HG02623 (cell line): ENCODE data around the gene ZCCHC9.
"Not testable (repeated sequence)": the region's sequence is repeated elsewhere in the genome, so short reads cannot be mapped to it uniquely, and the experiment has no call there.

Experiments
- ATAC-seq: cut with Tn5 transposase; IDR thresholded peaks from one replicate; pipeline ENCODE4 v1.9.1; 2021; ENCODE audit warnings: moderate library complexity; ENCODE audit not compliant: unreplicated experiment

The ZCCHC9 gene

GRCh38 chr5:81305785-81306184 lies 4.4 kb downstream of the ZCCHC9 start:
- ATAC-seq = no peak

- no peak for ATAC-seq
Observed at GRCh38 chr5:81308836-81309235, 7.4 kb downstream of the ZCCHC9 start.

GRCh38 chr5:81310402-81311063 lies 9.1 kb downstream of the ZCCHC9 start:
- no peak for ATAC-seq

DNA sequence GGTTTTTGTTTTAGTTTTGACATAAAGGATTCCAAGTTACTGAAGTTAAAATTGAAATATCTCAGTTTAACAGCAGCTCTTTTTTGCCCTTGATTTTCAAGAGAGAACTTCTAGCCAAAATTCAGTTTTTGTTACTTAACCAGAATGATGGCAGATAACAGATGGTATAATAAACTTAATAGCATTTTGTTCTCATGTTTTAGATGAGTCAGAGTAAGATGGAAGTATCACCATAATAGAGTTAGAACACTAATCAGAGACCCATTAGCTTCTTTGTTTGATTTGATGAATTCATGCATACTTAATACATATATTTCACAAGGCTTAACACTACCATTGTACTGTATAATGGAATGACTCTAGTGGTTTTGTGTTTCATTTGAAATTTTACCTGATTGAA lies 11.9 kb downstream of the ZCCHC9 start:
- ATAC-seq = no peak

DNA sequence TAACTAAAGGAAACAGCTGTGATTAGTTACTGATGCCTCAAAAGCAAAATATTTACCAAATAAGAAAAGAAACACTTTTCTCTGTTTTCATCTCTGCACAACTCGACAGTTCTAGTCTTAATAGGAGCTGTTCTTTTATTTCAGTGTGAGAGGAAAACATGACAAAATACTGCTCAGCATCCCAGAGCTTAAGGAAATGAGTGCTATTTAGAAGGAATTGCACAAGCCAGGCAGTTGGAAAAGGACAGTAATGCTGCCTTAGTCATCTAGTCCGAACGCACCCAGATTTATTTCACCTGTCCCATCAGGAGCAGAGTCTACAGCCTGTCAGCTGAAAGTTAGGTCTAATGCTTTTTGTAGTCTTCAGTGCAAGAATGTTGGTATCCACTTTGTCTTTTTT lies 12.3 kb downstream of the ZCCHC9 start:
- ATAC-seq = no peak

GRCh38 chr5:81314581-81314980 lies 13.2 kb downstream of the ZCCHC9 start:
- no peak for ATAC-seq

GRCh38 chr5:81315336-81315735 lies 13.9 kb downstream of the ZCCHC9 start:
- ATAC-seq = no peak

DNA sequence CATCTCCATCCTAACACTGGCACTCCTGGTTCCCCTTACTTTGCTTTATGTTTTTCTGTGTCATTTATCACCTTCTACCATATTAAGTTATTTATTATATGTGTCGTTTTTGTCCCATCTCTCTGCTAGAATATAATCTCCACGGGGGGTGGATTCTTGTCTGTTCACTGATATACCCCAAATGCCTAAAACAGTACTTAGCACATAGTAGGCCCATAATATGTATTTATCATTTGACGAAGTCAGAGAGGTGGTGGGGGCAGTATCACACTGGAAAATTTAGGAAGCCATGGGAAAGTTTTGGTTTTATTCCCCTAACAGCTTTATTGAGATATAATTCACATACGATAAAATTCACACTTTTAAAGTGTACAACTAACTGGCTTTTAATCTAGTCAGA lies 14.4 kb downstream of the ZCCHC9 start:
- ATAC-seq = no peak

DNA sequence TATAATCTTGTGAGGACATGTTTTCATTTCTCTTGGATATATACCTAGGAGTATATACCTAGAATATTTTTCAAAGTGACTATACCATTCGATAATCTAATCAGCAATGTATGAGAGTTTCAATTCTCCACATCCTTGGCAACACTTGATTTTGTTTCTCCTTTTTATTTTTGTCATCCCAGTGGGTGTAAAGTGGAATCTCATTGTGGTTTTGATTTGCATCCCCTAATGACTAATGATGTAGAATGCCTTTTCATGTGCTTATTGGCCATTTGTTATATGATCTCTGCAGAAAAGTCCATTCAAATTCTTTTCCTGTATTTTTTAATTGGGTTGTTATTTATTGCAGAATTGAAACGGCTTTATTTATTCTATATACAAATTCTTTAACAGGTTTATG lies 15.2 kb downstream of the ZCCHC9 start:
- ATAC-seq = no peak

DNA sequence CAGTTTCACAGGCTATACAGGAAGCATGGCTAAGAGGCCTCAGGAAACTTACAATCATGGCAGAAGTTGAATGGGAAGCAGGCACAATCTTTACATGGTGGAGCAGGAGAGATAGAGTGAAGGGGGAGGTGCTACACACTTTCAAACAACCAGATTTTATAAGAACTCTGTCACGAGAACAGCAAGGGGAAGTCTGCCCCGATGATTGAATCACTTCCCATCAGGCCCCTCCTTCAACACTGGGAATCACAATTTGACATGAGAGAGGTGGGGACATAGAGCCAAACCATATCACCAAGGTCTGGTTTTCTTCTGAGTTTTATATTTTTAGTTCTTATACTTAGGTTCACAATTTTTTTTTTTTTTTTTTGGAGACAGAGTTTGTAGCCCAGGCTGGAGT lies 16.1 kb downstream of the ZCCHC9 start:
- no peak for ATAC-seq

GRCh38 chr5:81326554-81326953 lies 25.2 kb downstream of the ZCCHC9 start:
- ATAC-seq = no peak

- no peak for ATAC-seq
Observed at GRCh38 chr5:81334304-81335061, 33.1 kb downstream of the ZCCHC9 start.

DNA sequence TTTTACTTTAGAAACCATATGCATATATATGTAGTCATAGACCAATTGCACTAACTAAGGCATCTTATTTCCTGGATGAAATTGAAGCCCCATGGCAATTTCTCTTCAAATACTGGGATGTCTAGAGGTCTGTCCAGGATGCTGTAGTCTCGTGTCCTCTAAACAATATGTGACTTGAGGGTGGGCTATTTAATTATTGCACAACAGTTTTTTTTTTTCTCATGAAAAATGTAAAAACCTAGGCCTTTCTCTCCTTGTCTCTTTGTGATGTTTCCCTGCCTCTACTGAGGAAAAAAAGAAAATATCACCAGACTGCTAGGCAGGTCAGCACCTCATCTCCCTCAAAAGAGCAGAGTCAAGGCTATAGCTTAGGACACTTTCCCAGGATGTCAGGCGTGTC lies 34.6 kb downstream of the ZCCHC9 start:
- ATAC-seq = no peak

- no peak for ATAC-seq
Observed at GRCh38 chr5:81336556-81336955, 35.2 kb downstream of the ZCCHC9 start.

GRCh38 chr5:81337803-81338202 lies 36.4 kb downstream of the ZCCHC9 start:
- ATAC-seq = no peak

DNA sequence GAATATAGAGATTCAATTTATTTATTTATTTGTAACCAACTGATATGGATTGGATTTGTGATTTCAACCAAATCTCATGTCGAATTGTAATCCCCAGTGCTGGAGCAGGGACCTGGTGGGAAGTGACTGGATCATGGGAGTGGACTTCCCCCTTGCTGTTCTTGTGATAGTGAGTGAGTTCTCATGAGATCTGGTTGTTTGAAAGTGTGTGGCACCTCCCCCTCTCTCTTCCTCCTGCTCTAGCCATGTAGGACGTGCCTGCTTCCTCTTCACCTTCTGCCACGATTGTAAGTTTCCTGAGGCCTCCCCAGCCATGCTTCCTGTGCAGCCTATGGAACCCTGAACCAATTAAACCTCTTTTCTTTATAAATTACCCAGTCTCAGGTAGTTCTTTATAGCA lies 36.8 kb downstream of the ZCCHC9 start:
- not testable (repeated sequence) for ATAC-seq

GRCh38 chr5:81344736-81345135 lies 43.3 kb downstream of the ZCCHC9 start:
- ATAC-seq = no peak

- ATAC-seq = no peak
Observed at GRCh38 chr5:81345411-81346003, 44.1 kb downstream of the ZCCHC9 start.

GRCh38 chr5:81349161-81349560 lies 47.8 kb downstream of the ZCCHC9 start:
- ATAC-seq = no peak

GRCh38 chr5:81350507-81350906 lies 49.1 kb downstream of the ZCCHC9 start:
- no peak for ATAC-seq

GRCh38 chr5:81353189-81353588 lies 51.8 kb downstream of the ZCCHC9 start:
- no peak for ATAC-seq

GRCh38 chr5:81354093-81354492 lies 52.7 kb downstream of the ZCCHC9 start:
- no peak for ATAC-seq
